Endodermal cell (in vitro differentiated cells): Measurements from ENCODE around the gene KLKB1. TPM values are rescaled to one million over a fixed set of nuclear protein-coding genes. Genes with fewer than 3 reads are reported as not detected.
"Not testable (repeated sequence)": the region's sequence is repeated elsewhere in the genome, so short reads cannot be mapped to it uniquely, and the experiment has no call there.

ENCODE experiments used
- DNase-seq: peaks from one replicate; pipeline ENCODE4 v3.0.0-alpha.2; 2017
- H3K27ac ChIP-seq: 2 replicates; pipeline ENCODE4 v1.5.1; 2013; ENCODE audit warnings: mild to moderate bottlenecking, low read depth, low read length, moderate library complexity
- H3K27me3 ChIP-seq: 2 replicates; pipeline ENCODE4 v1.6.1; 2013; ENCODE audit warnings: mild to moderate bottlenecking, low read length, moderate library complexity; ENCODE audit not compliant: insufficient read depth, control insufficient read depth, poor library complexity, severe bottlenecking
- H3K36me3 ChIP-seq: 2 replicates; pipeline ENCODE4 v1.7.0; 2013; ENCODE audit warnings: mild to moderate bottlenecking, low read length, moderate library complexity; ENCODE audit not compliant: control insufficient read depth, insufficient read depth
- H3K4me1 ChIP-seq: one replicate; pipeline ENCODE4 v1.7.0; 2013; ENCODE audit warnings: low read length; ENCODE audit not compliant: control insufficient read depth, insufficient read depth
- H3K4me3 ChIP-seq: 2 replicates; pipeline ENCODE4 v1.5.1; 2013; ENCODE audit warnings: mild to moderate bottlenecking, low read length, moderate library complexity
- H3K9ac ChIP-seq: 2 replicates; pipeline ENCODE4 v1.6.1; 2013; ENCODE audit warnings: mild to moderate bottlenecking, low read length, moderate library complexity; ENCODE audit not compliant: poor library complexity, severe bottlenecking; ENCODE audit errors: extremely low read depth
- H3K9me3 ChIP-seq: 2 replicates; pipeline ENCODE4 v1.6.1; 2013; ENCODE audit warnings: mild to moderate bottlenecking, low read length, moderate library complexity; ENCODE audit not compliant: control insufficient read depth
- H3K27ac Mint-ChIP-seq: 2 replicates; pipeline ENCODE4 v1.8.0; 2020; ENCODE audit warnings: mixed read lengths
- H3K27me3 Mint-ChIP-seq: 2 replicates; pipeline ENCODE4 v1.8.0; 2021; ENCODE audit warnings: mild to moderate bottlenecking, mixed read lengths; ENCODE audit not compliant: insufficient read depth
- H3K36me3 Mint-ChIP-seq: 2 replicates; pipeline ENCODE4 v1.8.0; 2020; ENCODE audit warnings: low read depth, mixed read lengths
- H3K4me1 Mint-ChIP-seq: 2 replicates; pipeline ENCODE4 v1.8.0; 2020; ENCODE audit warnings: mixed read lengths
- H3K4me3 Mint-ChIP-seq: 2 replicates; pipeline ENCODE4 v1.8.0; 2020; ENCODE audit warnings: mild to moderate bottlenecking, moderate library complexity, mixed read lengths
- H3K9me3 Mint-ChIP-seq: 2 replicates; pipeline ENCODE4 v1.8.0; 2020; ENCODE audit warnings: mild to moderate bottlenecking, mixed read lengths
- CTCF ChIP-seq: fragments of 200-600 bp; sonication (generic); conservative IDR thresholded peaks from 2 replicates; pipeline ENCODE4 v1.5.0; 2021; ENCODE audit warnings: antibody characterized with exemption, mild to moderate bottlenecking
- WGBS, 2 experiments: methylation state at CpG; one replicate each; pipeline versions ENCODE4 v1.1.5 to v1.1.7; 2013; ENCODE audit warnings: missing lambda C conversion rate in 2 of 2, mixed read lengths in 1 of 2; ENCODE audit not compliant: insufficient coverage in 1 of 2, insufficient read length in 1 of 2; 5-methylcytosine and 5-hydroxymethylcytosine counted together
- total RNA-seq, 2 donors: library from RNA; stranded (reverse); fragmentation: NEBNext Ultra II Directional in 1 of 2; extraction: Animal tissue kit (Norgen Biotek cat#: 25700) in 1 of 2; gene quantifications; 2 replicates in 1 of 2; 3 replicates in 1 of 2; pipeline ENCODE4 v1.2.1, GENCODE V29; 2021

Gene KLKB1
- total RNA-seq, 2 donors from 2014 or later, result 9.5 to 11.9 TPM

- WGBS, 2 experiments, result 73 to 75% methylated on average over 4 of the region's 4 CpGs
- H3K27ac Mint-ChIP-seq, result no peak overlapping the region
- Histone ChIP-seq H3K9me3 (peaks cover 7% of the 10 kb centered on the region), H3K4me3 (no peak overlapping the region), H3K4me1 (no peaks in the 10 kb centered on the region), H3K27me3 (no peaks in the 10 kb centered on the region), H3K36me3 (no peaks in the 10 kb centered on the region), H3K27ac (no peak overlapping the region), H3K9ac (no peak overlapping the region)
- H3K9me3 Mint-ChIP-seq, result peaks cover 1% of the 10 kb centered on the region
- no peaks in the 10 kb centered on the region for H3K4me1 Mint-ChIP-seq
- DNase-seq, result no peak
- no peak for TF ChIP-seq CTCF
- H3K4me3 Mint-ChIP-seq, result no peak overlapping the region
- H3K27me3 Mint-ChIP-seq, result no peaks in the 10 kb centered on the region
- peaks cover 15% of the 10 kb centered on the region for H3K36me3 Mint-ChIP-seq
Observed at GRCh38 chr4:186241616-186242015, 14.3 kb downstream of the KLKB1 start.

GRCh38 chr4:186242031-186242430, 14.7 kb downstream of the KLKB1 start:
- not testable (repeated sequence) for H3K27me3 ChIP-seq, H3K27ac Mint-ChIP-seq, H3K27ac ChIP-seq, H3K9me3 ChIP-seq, H3K9ac ChIP-seq, H3K9me3 Mint-ChIP-seq, H3K27me3 Mint-ChIP-seq, H3K4me1 Mint-ChIP-seq, H3K4me3 Mint-ChIP-seq, H3K36me3 ChIP-seq, H3K4me3 ChIP-seq, H3K4me1 ChIP-seq
- WGBS, 2 experiments, result 50 to 58% methylated on average over 2 to 8 of the region's 10 CpGs
- peaks cover 19% of the 10 kb centered on the region for H3K36me3 Mint-ChIP-seq
- DNase-seq, result peak; percentile 70

GRCh38 chr4:186243331-186243730, 16.0 kb downstream of the KLKB1 start:
- 38 to 57% methylated on average over 1 to 2 of the region's 2 CpGs for WGBS, 2 experiments
- H3K36me3 Mint-ChIP-seq, result peaks cover 23% of the 10 kb centered on the region
- H3K9ac ChIP-seq, result no peak overlapping the region
- peaks cover 7% of the 10 kb centered on the region for H3K9me3 ChIP-seq
- DNase-seq, result no peak
- H3K27ac Mint-ChIP-seq, result no peak overlapping the region
- no peak for TF ChIP-seq CTCF
- H3K27me3 Mint-ChIP-seq, result peaks cover 1% of the 10 kb centered on the region
- no peak overlapping the region for H3K27ac ChIP-seq
- H3K4me1 ChIP-seq, result no peaks in the 10 kb centered on the region
- H3K36me3 ChIP-seq, result no peaks in the 10 kb centered on the region
- peaks cover 2% of the 10 kb centered on the region for H3K4me1 Mint-ChIP-seq
- peaks cover 2% of the 10 kb centered on the region for H3K9me3 Mint-ChIP-seq
- no peaks in the 10 kb centered on the region for H3K27me3 ChIP-seq
- H3K4me3 ChIP-seq, result no peak overlapping the region
- no peak overlapping the region for H3K4me3 Mint-ChIP-seq

- H3K4me3 ChIP-seq, result no peak overlapping the region
- H3K36me3 ChIP-seq, result no peaks in the 10 kb centered on the region
- H3K9me3 Mint-ChIP-seq, result peaks cover 2% of the 10 kb centered on the region
- 54 to 80% methylated on average over 3 to 5 of the region's 5 CpGs for WGBS, 2 experiments
- TF ChIP-seq CTCF, result no peak
- H3K27ac Mint-ChIP-seq, result no peak overlapping the region
- no peaks in the 10 kb centered on the region for H3K4me1 ChIP-seq
- peaks cover 7% of the 10 kb centered on the region for H3K9me3 ChIP-seq
- H3K36me3 Mint-ChIP-seq, result peaks cover 23% of the 10 kb centered on the region
- H3K27ac ChIP-seq, result no peak overlapping the region
- H3K4me3 Mint-ChIP-seq, result no peak overlapping the region
- peaks cover 1% of the 10 kb centered on the region for H3K27me3 Mint-ChIP-seq
- no peak overlapping the region for H3K9ac ChIP-seq
- H3K4me1 Mint-ChIP-seq, result peaks cover 12% of the 10 kb centered on the region
- DNase-seq, result no peak
- no peaks in the 10 kb centered on the region for H3K27me3 ChIP-seq
Observed at GRCh38 chr4:186244835-186245234, 17.5 kb downstream of the KLKB1 start.

- Mint-ChIP-seq H3K4me1 (peaks cover 24% of the 10 kb centered on the region), H3K36me3 (peaks cover 35% of the 10 kb centered on the region)
- not testable (repeated sequence) for H3K27ac ChIP-seq, H3K36me3 ChIP-seq, H3K9me3 ChIP-seq, H3K4me3 Mint-ChIP-seq, H3K9me3 Mint-ChIP-seq, H3K27me3 ChIP-seq, DNase-seq, H3K4me1 ChIP-seq, H3K9ac ChIP-seq, H3K4me3 ChIP-seq, H3K27ac Mint-ChIP-seq, H3K27me3 Mint-ChIP-seq
- 61 to 65% methylated on average over 3 to 8 of the region's 9 CpGs for WGBS, 2 experiments
Observed at GRCh38 chr4:186247062-186247752, 19.9 kb downstream of the KLKB1 start.
